ENCODE measurements around the gene KLK13.

The KLK13 gene

GRCh38 chr19:51100601-51101000 is 35.7 kb upstream of the KLK13 start:
- no peak for DNase-seq (ENCODE audit: low read depth)
- Histone ChIP-seq H3K9me3 (ENCODE audit: control insufficient read depth, low read length) (no peaks in the 10 kb centered on the region), H3K4me1 (ENCODE audit: control insufficient read depth, insufficient read depth, low read length) (peaks cover 26% of the 10 kb centered on the region), H3K4me3 (ENCODE audit: low read length) (no peak overlapping the region), H3K9ac (ENCODE audit: low read length) (no peak overlapping the region), H3K36me3 (ENCODE audit: control insufficient read depth, insufficient read depth, low read length, severe bottlenecking) (peaks cover 24% of the 10 kb centered on the region), H3K27me3 (replicated peaks; ENCODE audit: control insufficient read depth, insufficient read depth, low read length) (no peaks in the 10 kb centered on the region)

- H3K4me1 ChIP-seq (ENCODE audit: control insufficient read depth, insufficient read depth, low read length) = peaks cover 26% of the 10 kb centered on the region
- H3K4me3 ChIP-seq (ENCODE audit: low read length) = no peak overlapping the region
- H3K27me3 ChIP-seq (replicated peaks; ENCODE audit: control insufficient read depth, insufficient read depth, low read length) = no peaks in the 10 kb centered on the region
Measured at GRCh38 chr19:51099047-51099382, 34.1 kb upstream of the KLK13 start.

GRCh38 chr19:51098365-51099046 is 33.6 kb upstream of the KLK13 start:
- H3K9me3 ChIP-seq (ENCODE audit: control insufficient read depth, low read length) = no peaks in the 10 kb centered on the region
- peaks cover 19% of the 10 kb centered on the region for H3K36me3 ChIP-seq (ENCODE audit: control insufficient read depth, insufficient read depth, low read length, severe bottlenecking)
- H3K9ac ChIP-seq (ENCODE audit: low read length) = no peak overlapping the region
- DNase-seq (ENCODE audit: low read depth) = no peak
- H3K4me1 ChIP-seq (ENCODE audit: control insufficient read depth, insufficient read depth, low read length) = peaks cover 24% of the 10 kb centered on the region
- no peak overlapping the region for H3K4me3 ChIP-seq (ENCODE audit: low read length)
- H3K27me3 ChIP-seq (replicated peaks; ENCODE audit: control insufficient read depth, insufficient read depth, low read length) = no peaks in the 10 kb centered on the region

More at GRCh38 chr19:51099047-51099382, 34.1 kb upstream of the KLK13 start:
- Histone ChIP-seq H3K36me3 (ENCODE audit: control insufficient read depth, insufficient read depth, low read length, severe bottlenecking) (peaks cover 24% of the 10 kb centered on the region), H3K9ac (ENCODE audit: low read length) (no peak overlapping the region), H3K9me3 (ENCODE audit: control insufficient read depth, low read length) (no peaks in the 10 kb centered on the region)
- DNase-seq (ENCODE audit: low read depth) = no peak

GRCh38 chr19:51097796-51098195 is 32.9 kb upstream of the KLK13 start:
- no peak overlapping the region for H3K4me3 ChIP-seq (ENCODE audit: low read length)
- no peaks in the 10 kb centered on the region for H3K9me3 ChIP-seq (ENCODE audit: control insufficient read depth, low read length)
- H3K36me3 ChIP-seq (ENCODE audit: control insufficient read depth, insufficient read depth, low read length, severe bottlenecking) = peaks cover 14% of the 10 kb centered on the region
- no peak for DNase-seq (ENCODE audit: low read depth)
- no peak overlapping the region for H3K9ac ChIP-seq (ENCODE audit: low read length)
- H3K27me3 ChIP-seq (replicated peaks; ENCODE audit: control insufficient read depth, insufficient read depth, low read length) = no peaks in the 10 kb centered on the region
- H3K4me1 ChIP-seq (ENCODE audit: control insufficient read depth, insufficient read depth, low read length) = peaks cover 24% of the 10 kb centered on the region

GRCh38 chr19:51097166-51097738 is 32.4 kb upstream of the KLK13 start:
- Histone ChIP-seq H3K9me3 (ENCODE audit: control insufficient read depth, low read length) (no peaks in the 10 kb centered on the region), H3K4me1 (ENCODE audit: control insufficient read depth, insufficient read depth, low read length) (peaks cover 24% of the 10 kb centered on the region), H3K9ac (ENCODE audit: low read length) (no peak overlapping the region), H3K36me3 (ENCODE audit: control insufficient read depth, insufficient read depth, low read length, severe bottlenecking) (peaks cover 8% of the 10 kb centered on the region), H3K4me3 (ENCODE audit: low read length) (no peak overlapping the region), H3K27me3 (replicated peaks; ENCODE audit: control insufficient read depth, insufficient read depth, low read length) (no peaks in the 10 kb centered on the region)
- peak; percentile 68 for DNase-seq (ENCODE audit: low read depth)

GRCh38 chr19:51096473-51097165 is 31.7 kb upstream of the KLK13 start:
- Histone ChIP-seq H3K4me1 (ENCODE audit: control insufficient read depth, insufficient read depth, low read length) (peaks cover 23% of the 10 kb centered on the region), H3K27me3 (replicated peaks; ENCODE audit: control insufficient read depth, insufficient read depth, low read length) (no peaks in the 10 kb centered on the region), H3K36me3 (ENCODE audit: control insufficient read depth, insufficient read depth, low read length, severe bottlenecking) (peaks cover 8% of the 10 kb centered on the region), H3K4me3 (ENCODE audit: low read length) (no peak overlapping the region), H3K9ac (ENCODE audit: low read length) (no peak overlapping the region), H3K9me3 (ENCODE audit: control insufficient read depth, low read length) (no peaks in the 10 kb centered on the region)
- DNase-seq (ENCODE audit: low read depth) = no peak

- DNase-seq (ENCODE audit: low read depth) = peak; percentile 51
- Histone ChIP-seq H3K4me1 (ENCODE audit: control insufficient read depth, insufficient read depth, low read length) (peaks cover 10% of the 10 kb centered on the region), H3K9me3 (ENCODE audit: control insufficient read depth, low read length) (no peaks in the 10 kb centered on the region), H3K9ac (ENCODE audit: low read length) (no peak overlapping the region), H3K36me3 (ENCODE audit: control insufficient read depth, insufficient read depth, low read length, severe bottlenecking) (peaks cover 8% of the 10 kb centered on the region), H3K4me3 (ENCODE audit: low read length) (no peak overlapping the region), H3K27me3 (replicated peaks; ENCODE audit: control insufficient read depth, insufficient read depth, low read length) (no peaks in the 10 kb centered on the region)
Measured at GRCh38 chr19:51094696-51095279, 29.9 kb upstream of the KLK13 start.

GRCh38 chr19:51093510-51094345 is 28.8 kb upstream of the KLK13 start:
- no peak for DNase-seq (ENCODE audit: low read depth)
- no peak overlapping the region for H3K9ac ChIP-seq (ENCODE audit: low read length)
- H3K4me1 ChIP-seq (ENCODE audit: control insufficient read depth, insufficient read depth, low read length) = peaks cover 5% of the 10 kb centered on the region
- peaks cover 8% of the 10 kb centered on the region for H3K36me3 ChIP-seq (ENCODE audit: control insufficient read depth, insufficient read depth, low read length, severe bottlenecking)
- no peaks in the 10 kb centered on the region for H3K27me3 ChIP-seq (replicated peaks; ENCODE audit: control insufficient read depth, insufficient read depth, low read length)
- no peaks in the 10 kb centered on the region for H3K9me3 ChIP-seq (ENCODE audit: control insufficient read depth, low read length)
- no peak overlapping the region for H3K4me3 ChIP-seq (ENCODE audit: low read length)

GRCh38 chr19:51093101-51093500 is 28.2 kb upstream of the KLK13 start:
- Histone ChIP-seq H3K27me3 (replicated peaks; ENCODE audit: control insufficient read depth, insufficient read depth, low read length) (no peaks in the 10 kb centered on the region), H3K9ac (ENCODE audit: low read length) (no peak overlapping the region), H3K4me3 (ENCODE audit: low read length) (no peak overlapping the region), H3K4me1 (ENCODE audit: control insufficient read depth, insufficient read depth, low read length) (peaks cover 5% of the 10 kb centered on the region), H3K9me3 (ENCODE audit: control insufficient read depth, low read length) (no peaks in the 10 kb centered on the region), H3K36me3 (ENCODE audit: control insufficient read depth, insufficient read depth, low read length, severe bottlenecking) (peaks cover 5% of the 10 kb centered on the region)
- no peak for DNase-seq (ENCODE audit: low read depth)

- no peaks in the 10 kb centered on the region for H3K27me3 ChIP-seq (replicated peaks; ENCODE audit: control insufficient read depth, insufficient read depth, low read length)
- no peak for DNase-seq (ENCODE audit: low read depth)
- no peak overlapping the region for H3K9ac ChIP-seq (ENCODE audit: low read length)
- no peak overlapping the region for H3K4me3 ChIP-seq (ENCODE audit: low read length)
- H3K36me3 ChIP-seq (ENCODE audit: control insufficient read depth, insufficient read depth, low read length, severe bottlenecking) = no peaks in the 10 kb centered on the region
- H3K4me1 ChIP-seq (ENCODE audit: control insufficient read depth, insufficient read depth, low read length) = peaks cover 4% of the 10 kb centered on the region
- H3K9me3 ChIP-seq (ENCODE audit: control insufficient read depth, low read length) = no peaks in the 10 kb centered on the region
Measured at GRCh38 chr19:51091895-51092873, 27.3 kb upstream of the KLK13 start.
